Measurements from ENCODE around the gene MYOG.

- TF ChIP-seq YY1 (IDR thresholded peaks at IDR 0.05; ENCODE audit: insufficient read depth, insufficient read length) (no peak), SUZ12 (IDR thresholded peaks at IDR 0.05; ENCODE audit: extremely low read depth, insufficient read depth, insufficient read length) (no peak), ZNF274 (IDR thresholded peaks at IDR 0.05; ENCODE audit: low read depth, low read length) (no peak)
Observed at GRCh38 chr1:203117611-203118575, 32.1 kb upstream of the MYOG start.
